Caco-2 (cell line): ENCODE results near the gene RBPJL. TPM values are rescaled to one million over a fixed set of nuclear protein-coding genes. Genes with fewer than 3 reads are reported as not detected.

Source experiments
- BruUV-seq: library from RNA; stranded (reverse); fragments of 400-500 nt; replicated peaks from 2 replicates; lab custom pipeline; 2021; lab: Mats Ljungman, UMichigan
- CTCF ChIA-PET: fragments of 300-600 bp; sonication (Branson Sonifier 250); formaldehyde crosslinking; loops from one replicate; lab custom pipeline; 2022; ENCODE audit warnings: antibody characterized with exemption; lab: Charles Lee
- POLR2A ChIA-PET: fragments of 300-600 bp; sonication (Branson Sonifier 250); formaldehyde crosslinking; loops from one replicate; lab custom pipeline; 2022; ENCODE audit warnings: antibody characterized with exemption; lab: Charles Lee
- DNase-seq, 2 experiments: peaks; one replicate each; pipeline versions ENCODE4 v3.0.0 to v3.0.0-alpha.2; 2020 to 2022
- H3K27me3 ChIP-seq: replicated peaks from 2 replicates; pipeline ENCODE4 v1.6.0; 2011; ENCODE audit warnings: low read length; ENCODE audit not compliant: control insufficient read depth, insufficient read depth
- H3K36me3 ChIP-seq: 2 replicates; pipeline ENCODE4 v1.5.1; 2011; ENCODE audit warnings: low read length; ENCODE audit not compliant: control insufficient read depth, insufficient read depth
- H3K4me1 ChIP-seq: fragments of 250-450 bp; sonication (Bioruptor Pico); 2 replicates; pipeline ENCODE4 v1.5.1; 2020; ENCODE audit warnings: mild to moderate bottlenecking
- H3K4me3 ChIP-seq: 2 replicates; pipeline ENCODE4 v1.5.1; 2011; ENCODE audit warnings: low read depth, mild to moderate bottlenecking, control low read depth, low read length
- H3K9me3 ChIP-seq: fragments of 250-450 bp; sonication (Bioruptor Pico); 2 replicates; pipeline ENCODE4 v1.5.1; 2020; ENCODE audit warnings: mild to moderate bottlenecking, moderate library complexity
- H3K27ac Mint-ChIP-seq: one replicate; pipeline ENCODE4 v1.8.0; 2022; ENCODE audit warnings: mixed read lengths; ENCODE audit not compliant: unreplicated experiment
- H3K27me3 Mint-ChIP-seq: one replicate; pipeline ENCODE4 v1.8.0; 2022; ENCODE audit warnings: mixed read lengths; ENCODE audit not compliant: insufficient read depth, unreplicated experiment
- H3K36me3 Mint-ChIP-seq: one replicate; pipeline ENCODE4 v1.8.0; 2022; ENCODE audit warnings: mild to moderate bottlenecking, mixed read lengths; ENCODE audit not compliant: insufficient read depth, unreplicated experiment
- H3K4me1 Mint-ChIP-seq: one replicate; pipeline ENCODE4 v1.8.0; 2022; ENCODE audit warnings: low read depth, mixed read lengths; ENCODE audit not compliant: unreplicated experiment
- H3K4me3 Mint-ChIP-seq: one replicate; pipeline ENCODE4 v1.8.0; 2022; ENCODE audit warnings: mild to moderate bottlenecking, moderate library complexity, mixed read lengths; ENCODE audit not compliant: unreplicated experiment
- H3K9me3 Mint-ChIP-seq: one replicate; pipeline ENCODE4 v1.8.0; 2022; ENCODE audit warnings: mixed read lengths; ENCODE audit not compliant: unreplicated experiment
- CTCF ChIP-seq, 2 experiments: fragments of 200-600 bp in 1 of 2; IDR thresholded peaks; 1 replicate in 1 of 2; 2 replicates in 1 of 2; pipeline versions ENCODE4 v1.5.1 to v1.8.0; 2011 to 2022; ENCODE audit warnings: antibody characterized with exemption in 1 of 2, control low read depth in 1 of 2, inconsistent platforms in 1 of 2, low read depth in 1 of 2, low read length in 1 of 2, mild to moderate bottlenecking in 1 of 2, moderate library complexity in 1 of 2; ENCODE audit not compliant: insufficient read depth in 1 of 2, severe bottlenecking in 1 of 2, unreplicated experiment in 1 of 2
- intact Hi-C: fragments of 100-400 bp; cut with micrococcal nuclease; formaldehyde crosslinking; loops from one replicate; pipeline ENCODE4 v1.10.0; 2022; ENCODE audit not compliant: unreplicated experiment
- total RNA-seq: library from RNA; stranded (reverse); gene quantifications from 2 replicates; pipeline ENCODE4 v1.2.3, GENCODE V29; 2022

The RBPJL gene
- total RNA-seq, 1 experiment from 2014 or later, result not detected

- peak overlapping the region; percentile 91 for H3K27ac Mint-ChIP-seq
- Histone ChIP-seq H3K27me3 (no peaks in the 10 kb centered on the region), H3K36me3 (no peaks in the 10 kb centered on the region), H3K9me3 (no peaks in the 10 kb centered on the region), H3K4me1 (peaks cover 68% of the 10 kb centered on the region), H3K4me3 (no peak overlapping the region)
- peak overlapping the region; percentile 23 for H3K4me3 Mint-ChIP-seq
- DNase-seq, result peak in 1 of 2 experiments; percentile 83
- H3K36me3 Mint-ChIP-seq, result peaks cover 23% of the 10 kb centered on the region
- TF ChIP-seq CTCF (IDR thresholded peaks at IDR 0.05; ENCODE audit: insufficient read depth in 1 of 2, low read depth in 1 of 2, low read length in 1 of 2, severe bottlenecking in 1 of 2, unreplicated experiment in 1 of 2), result no peak
- ChIA-PET POLR2A (interaction anchor here (0.5 to 10.3 kb wide), 6 partner anchors 15 to 1004 kb away, joined by 3 to 229 read pairs (median 4); partner anchors contain the start of gene SDC4), CTCF (interaction anchor here (0.6 to 8.0 kb wide), 10 partner anchors 13 to 412 kb away, joined by 3 to 134 read pairs (median 6); no protein-coding TSS in a partner anchor)
- H3K9me3 Mint-ChIP-seq, result no peaks in the 10 kb centered on the region
- no TSS peak for BruUV-seq
- peaks cover 62% of the 10 kb centered on the region for H3K4me1 Mint-ChIP-seq
- intact Hi-C loops, result no loop called here
- no peaks in the 10 kb centered on the region for H3K27me3 Mint-ChIP-seq
These were observed 52.9 kb downstream of the RBPJL start for GRCh38 chr20:45359406-45360148.

GRCh38 chr20:45361793-45362192, 55.2 kb downstream of the RBPJL start:
- Mint-ChIP-seq H3K27me3 (no peaks in the 10 kb centered on the region), H3K9me3 (no peaks in the 10 kb centered on the region), H3K4me3 (no peak overlapping the region), H3K4me1 (peaks cover 46% of the 10 kb centered on the region), H3K36me3 (peaks cover 23% of the 10 kb centered on the region), H3K27ac (peak overlapping the region; percentile 91)
- Histone ChIP-seq H3K27me3 (no peaks in the 10 kb centered on the region), H3K4me3 (no peak overlapping the region), H3K4me1 (peaks cover 56% of the 10 kb centered on the region), H3K9me3 (no peaks in the 10 kb centered on the region), H3K36me3 (peaks cover 4% of the 10 kb centered on the region)
- DNase-seq, result no peak
- no TSS peak for BruUV-seq
- TF ChIP-seq CTCF (IDR thresholded peaks at IDR 0.05; ENCODE audit: insufficient read depth in 1 of 2, low read depth in 1 of 2, low read length in 1 of 2, severe bottlenecking in 1 of 2, unreplicated experiment in 1 of 2), result no peak
- ChIA-PET POLR2A (interaction anchor here (0.6 to 10.3 kb wide), 10 partner anchors 9 to 75 kb away, joined by 3 to 229 read pairs (median 6); partner anchors contain the start of genes PIGT and SDC4), CTCF (interaction anchor here (0.7 to 8.0 kb wide), 11 partner anchors 9 to 409 kb away, joined by 3 to 134 read pairs (median 8); partner anchors contain the start of genes PIGT and SDC4)
- intact Hi-C loops, result no loop called here

GRCh38 chr20:45362804-45363610, 56.4 kb downstream of the RBPJL start, which contains the start of gene SYS1:
Gene SYS1 (plus strand): TSS chr20:45363156. CDS start chr20:45363532, 376 bp downstream.
- ChIA-PET POLR2A (interaction anchor here (0.5 to 10.3 kb wide), 22 partner anchors 8 to 572 kb away, joined by 3 to 229 read pairs (median 4); partner anchors contain the start of genes PIGT and SDC4), CTCF (interaction anchor here (0.6 to 8.0 kb wide), 40 partner anchors 8 to 578 kb away, joined by 3 to 134 read pairs (median 4); partner anchors contain the start of genes PCIF1, PIGT, SDC4 and WFDC10A)

More at GRCh38 chr20:45362804-45363610, 56.4 kb downstream of the RBPJL start, which contains the start of gene SYS1:
- Histone ChIP-seq H3K9me3 (no peaks in the 10 kb centered on the region), H3K4me1 (peaks cover 46% of the 10 kb centered on the region), H3K27me3 (no peaks in the 10 kb centered on the region), H3K36me3 (peaks cover 4% of the 10 kb centered on the region), H3K4me3 (peak within 1 kb of the TSS; percentile 93)
- H3K4me1 Mint-ChIP-seq, result peaks cover 46% of the 10 kb centered on the region
- no peaks in the 10 kb centered on the region for H3K9me3 Mint-ChIP-seq
- intact Hi-C loops, result loop anchor here (1.0 kb wide), 5 partner anchors 20 to 408 kb away; partner anchors contain the start of gene PIGT
- DNase-seq, result peak; percentile 100
- peak within 1 kb of the TSS; percentile 87 for H3K4me3 Mint-ChIP-seq
- no TSS peak for BruUV-seq
- TF ChIP-seq CTCF (IDR thresholded peaks at IDR 0.05; ENCODE audit: insufficient read depth in 1 of 2, low read depth in 1 of 2, low read length in 1 of 2, severe bottlenecking in 1 of 2, unreplicated experiment in 1 of 2), result peak; percentile 98
- H3K36me3 Mint-ChIP-seq, result peaks cover 35% of the 10 kb centered on the region
- no peaks in the 10 kb centered on the region for H3K27me3 Mint-ChIP-seq
- H3K27ac Mint-ChIP-seq, result peak within 1 kb of the TSS; percentile 91
